CD4-positive, alpha-beta T cell (primary cell): ENCODE measurements around the gene SPRR1B. TPM values are rescaled to one million over a fixed set of nuclear protein-coding genes. Genes with fewer than 3 reads are reported as not detected.

Experiments
- ATAC-seq: fragments of 200-7000 bp; cut with Tn5 transposase; one replicate; pipeline ENCODE4 v1.10.0; 2022; ENCODE audit warnings: mild to moderate bottlenecking; ENCODE audit not compliant: poor library complexity
- CTCF ChIA-PET: fragments of 350-600 bp; sonication (Branson Sonifier 250); formaldehyde crosslinking; loops from one replicate; lab custom pipeline; 2021; ENCODE audit warnings: antibody characterized with exemption, inconsistent platforms; lab: Charles Lee
- POLR2A ChIA-PET: fragments of 350-600 bp; sonication (Branson Sonifier 250); formaldehyde crosslinking; loops from one replicate; lab custom pipeline; 2021; ENCODE audit warnings: antibody characterized with exemption, inconsistent platforms; lab: Charles Lee
- DNase-seq, 14 experiments: peaks; one replicate each; pipeline ENCODE4 v3.0.0-alpha.2; 2013 to 2020; ENCODE audit warnings: mixed read lengths in 2 of 14
- H3K27ac ChIP-seq, 2 donors: one replicate each; pipeline versions ENCODE4 v1.5.1 to v1.7.0; 2013; ENCODE audit warnings: low read length in 2 of 2, low read depth in 1 of 2, mild to moderate bottlenecking in 1 of 2
- H3K27me3 ChIP-seq, 2 experiments: 1 replicate in 1 of 2; 2 replicates in 1 of 2; pipeline versions ENCODE4 v1.6.1 to v1.7.0; 2013; ENCODE audit warnings: low read length in 2 of 2, control low read depth in 1 of 2, mild to moderate bottlenecking in 1 of 2, moderate library complexity in 1 of 2; ENCODE audit not compliant: insufficient read depth in 2 of 2, control insufficient read depth in 1 of 2
- H3K36me3 ChIP-seq: one replicate; pipeline ENCODE4 v1.6.1; 2013; ENCODE audit warnings: low read length, control low read depth; ENCODE audit not compliant: insufficient read depth
- H3K4me1 ChIP-seq: one replicate; pipeline ENCODE4 v1.6.1; 2013; ENCODE audit warnings: low read length, control low read depth; ENCODE audit not compliant: insufficient read depth
- H3K4me3 ChIP-seq: one replicate; pipeline ENCODE4 v1.5.1; 2013; ENCODE audit warnings: mild to moderate bottlenecking, low read length, moderate library complexity
- H3K9me3 ChIP-seq, 2 experiments: 1 replicate in 1 of 2; 2 replicates in 1 of 2; pipeline versions ENCODE4 v1.6.1 to v1.7.0; 2013; ENCODE audit warnings: low read length in 2 of 2, mild to moderate bottlenecking in 2 of 2, control low read depth in 1 of 2, moderate library complexity in 1 of 2; ENCODE audit not compliant: control insufficient read depth in 1 of 2, insufficient read depth in 1 of 2
- H3K27ac Mint-ChIP-seq: one replicate; pipeline ENCODE4 v1.8.0; 2020; ENCODE audit warnings: mixed read lengths
- H3K27me3 Mint-ChIP-seq: one replicate; pipeline ENCODE4 v1.8.0; 2021; ENCODE audit warnings: mixed read lengths
- H3K36me3 Mint-ChIP-seq: one replicate; pipeline ENCODE4 v1.8.0; 2021; ENCODE audit warnings: low read depth, mixed read lengths
- H3K4me1 Mint-ChIP-seq: one replicate; pipeline ENCODE4 v1.8.0; 2021; ENCODE audit warnings: low read depth, mixed read lengths
- H3K4me3 Mint-ChIP-seq: one replicate; pipeline ENCODE4 v1.8.0; 2020; ENCODE audit warnings: mild to moderate bottlenecking, mixed read lengths
- H3K9me3 Mint-ChIP-seq: one replicate; pipeline ENCODE4 v1.8.0; 2020; ENCODE audit warnings: mixed read lengths
- CTCF ChIP-seq: fragments of 200-600 bp; IDR thresholded peaks from one replicate; pipeline ENCODE4 v1.8.0; 2022; ENCODE audit warnings: antibody characterized with exemption, mild to moderate bottlenecking
- intact Hi-C, 2 experiments: fragments of 100-400 bp; cut with DNase I in 1 of 2; cut with micrococcal nuclease in 1 of 2; formaldehyde crosslinking; loops; one replicate each; pipeline versions ENCODE4 v1.15.1 to v1.9.0; 2023 to 2025; cut with DNase I, micrococcal nuclease
- total RNA-seq, 174 experiments: library from RNA in 2 of 174; stranded (reverse) in 2 of 174; gene quantifications; one replicate each; pipeline ENCODE4 v1.2.3 and lab custom pipeline; 2021 to 2026

The SPRR1B gene
- total RNA-seq, 2 experiments from 2014 or later, result not detected

- no peaks in the 10 kb centered on the region for H3K36me3 ChIP-seq
- DNase-seq (no peak), ATAC-seq (no peak)
- POLR2A ChIA-PET, result no interaction called here
- H3K27me3 ChIP-seq, result no peaks in the 10 kb centered on the region
- H3K9me3 ChIP-seq, result no peaks in the 10 kb centered on the region
- no peaks in the 10 kb centered on the region for H3K4me1 Mint-ChIP-seq
- H3K27ac ChIP-seq, result no peak overlapping the region
- no peak for TF ChIP-seq CTCF
- CTCF ChIA-PET, result no interaction called here
- H3K4me3 Mint-ChIP-seq, result no peak overlapping the region
- peaks cover 34% of the 10 kb centered on the region for H3K27me3 Mint-ChIP-seq
- no peaks in the 10 kb centered on the region for H3K4me1 ChIP-seq
- H3K36me3 Mint-ChIP-seq, result no peaks in the 10 kb centered on the region
- H3K9me3 Mint-ChIP-seq, result no peaks in the 10 kb centered on the region
- no peak overlapping the region for H3K27ac Mint-ChIP-seq
- intact Hi-C loops, result no loop called here
- H3K4me3 ChIP-seq, result no peak overlapping the region
Observed at GRCh38 chr1:153028766-153029165, 2.2 kb upstream of the SPRR1B start.

DNA sequence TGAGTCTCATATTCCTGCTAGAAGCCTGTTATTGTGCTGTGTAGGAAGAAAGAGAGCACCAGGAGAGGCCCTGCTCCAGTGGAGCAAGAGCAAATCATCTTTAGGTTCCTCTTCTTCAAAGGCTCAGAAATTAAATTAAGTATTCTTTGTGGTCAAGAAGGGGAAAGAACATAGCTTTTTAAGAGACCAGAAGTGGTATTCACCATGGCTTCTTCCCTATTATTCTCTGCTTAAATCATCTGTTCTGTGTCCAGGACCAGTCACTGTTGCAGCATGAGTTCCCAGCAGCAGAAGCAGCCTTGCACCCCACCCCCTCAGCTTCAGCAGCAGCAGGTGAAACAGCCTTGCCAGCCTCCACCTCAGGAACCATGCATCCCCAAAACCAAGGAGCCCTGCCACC is 1.1 kb downstream of the SPRR1B start:
- Mint-ChIP-seq H3K9me3 (no peaks in the 10 kb centered on the region), H3K27ac (no peak overlapping the region), H3K36me3 (no peaks in the 10 kb centered on the region), H3K4me3 (no peak overlapping the region), H3K27me3 (peaks cover 29% of the 10 kb centered on the region), H3K4me1 (no peaks in the 10 kb centered on the region)
- no peak overlapping the region for H3K27ac ChIP-seq
- H3K9me3 ChIP-seq, result no peaks in the 10 kb centered on the region
- intact Hi-C loops, result no loop called here
- no peak for DNase-seq
- H3K36me3 ChIP-seq, result no peaks in the 10 kb centered on the region
- no peaks in the 10 kb centered on the region for H3K4me1 ChIP-seq
- no peak overlapping the region for H3K4me3 ChIP-seq
- CTCF ChIA-PET, result no interaction called here
- TF ChIP-seq CTCF, result no peak
- POLR2A ChIA-PET, result no interaction called here
- ATAC-seq, result no peak
- H3K27me3 ChIP-seq, result no peaks in the 10 kb centered on the region

GRCh38 chr1:153032677-153033308 is 1.8 kb downstream of the SPRR1B start:
- H3K27me3 ChIP-seq, result no peaks in the 10 kb centered on the region
- no peak for DNase-seq
- Mint-ChIP-seq H3K9me3 (no peaks in the 10 kb centered on the region), H3K27me3 (peaks cover 29% of the 10 kb centered on the region), H3K4me3 (no peak overlapping the region), H3K4me1 (no peaks in the 10 kb centered on the region), H3K27ac (no peak overlapping the region), H3K36me3 (no peaks in the 10 kb centered on the region)
- no peaks in the 10 kb centered on the region for H3K36me3 ChIP-seq
- no peaks in the 10 kb centered on the region for H3K9me3 ChIP-seq
- ChIA-PET CTCF (no interaction called here), POLR2A (no interaction called here)
- TF ChIP-seq CTCF, result no peak
- intact Hi-C loops, result no loop called here
- no peak overlapping the region for H3K4me3 ChIP-seq
- no peak overlapping the region for H3K27ac ChIP-seq
- ATAC-seq, result no peak
- no peaks in the 10 kb centered on the region for H3K4me1 ChIP-seq
